Astrocyte (in vitro differentiated cells and primary cell): ENCODE results near the gene ZNF292. TPM values are rescaled to one million over a fixed set of nuclear protein-coding genes. Genes with fewer than 3 reads are reported as not detected.

Experiments used
- DNase-seq: peaks from one replicate; pipeline ENCODE4 v3.0.0-alpha.2; 2010; ENCODE audit warnings: low read depth
- FAIRE-seq: peaks from 2 replicates; lab custom pipeline; 2011; peaks lifted over from hg19 to GRCh38; lab: Jason Lieb, UNC
- H2AFZ ChIP-seq: 2 replicates; pipeline ENCODE4 v1.6.0; 2012; ENCODE audit warnings: low read depth, low read length, inconsistent platforms
- H3K27ac ChIP-seq: 2 replicates; pipeline ENCODE4 v1.5.1; 2011; ENCODE audit warnings: low read depth, low read length, inconsistent platforms
- H3K27me3 ChIP-seq: 2 replicates; pipeline ENCODE4 v1.6.0; 2011; ENCODE audit warnings: low read length, inconsistent platforms; ENCODE audit not compliant: insufficient read depth
- H3K36me3 ChIP-seq: 2 replicates; pipeline ENCODE4 v1.5.1; 2011; ENCODE audit warnings: low read length, inconsistent platforms; ENCODE audit not compliant: insufficient read depth
- H3K4me1 ChIP-seq: 2 replicates; pipeline ENCODE4 v1.5.1; 2011; ENCODE audit warnings: low read length, inconsistent platforms; ENCODE audit not compliant: insufficient read depth
- H3K4me2 ChIP-seq: 2 replicates; pipeline ENCODE4 v1.6.0; 2012; ENCODE audit warnings: low read length, inconsistent platforms
- H3K4me3 ChIP-seq: 2 replicates; pipeline ENCODE4 v1.5.1; 2011; ENCODE audit warnings: low read depth, mild to moderate bottlenecking, low read length, inconsistent platforms; ENCODE audit not compliant: insufficient read depth
- H3K79me2 ChIP-seq: 2 replicates; pipeline ENCODE4 v1.6.0; 2012; ENCODE audit warnings: mild to moderate bottlenecking, low read length, inconsistent platforms; ENCODE audit not compliant: insufficient read depth
- H3K9ac ChIP-seq: 2 replicates; pipeline ENCODE4 v1.6.0; 2012; ENCODE audit warnings: mild to moderate bottlenecking, low read length, inconsistent platforms
- H3K9me3 ChIP-seq: 2 replicates; pipeline ENCODE4 v1.5.1; 2012; ENCODE audit warnings: low read depth, mild to moderate bottlenecking, low read length, inconsistent platforms; ENCODE audit not compliant: insufficient read depth
- H4K20me1 ChIP-seq: 2 replicates; pipeline ENCODE4 v1.6.0; 2012; ENCODE audit warnings: low read length, inconsistent platforms; ENCODE audit not compliant: insufficient read depth
- H3K27ac Mint-ChIP-seq: one replicate; pipeline ENCODE4 v1.8.0; 2021; ENCODE audit warnings: mild to moderate bottlenecking, mixed read lengths; ENCODE audit not compliant: unreplicated experiment
- H3K27me3 Mint-ChIP-seq: one replicate; pipeline ENCODE4 v1.8.0; 2021; ENCODE audit warnings: low read depth, mixed read lengths; ENCODE audit not compliant: unreplicated experiment
- H3K36me3 Mint-ChIP-seq: one replicate; pipeline ENCODE4 v1.8.0; 2021; ENCODE audit warnings: low read depth, mixed read lengths; ENCODE audit not compliant: unreplicated experiment
- H3K4me1 Mint-ChIP-seq: one replicate; pipeline ENCODE4 v1.8.0; 2021; ENCODE audit warnings: low read depth, mixed read lengths; ENCODE audit not compliant: unreplicated experiment
- H3K4me3 Mint-ChIP-seq: one replicate; pipeline ENCODE4 v1.8.0; 2021; ENCODE audit warnings: mild to moderate bottlenecking, moderate library complexity, mixed read lengths; ENCODE audit not compliant: unreplicated experiment
- H3K9me3 Mint-ChIP-seq: one replicate; pipeline ENCODE4 v1.8.0; 2021; ENCODE audit warnings: mild to moderate bottlenecking, mixed read lengths; ENCODE audit not compliant: unreplicated experiment
- CTCF ChIP-seq: IDR thresholded peaks from 2 replicates; pipeline ENCODE4 v1.5.1; 2011; ENCODE audit warnings: low read depth, mild to moderate bottlenecking, inconsistent platforms, low read length, moderate library complexity; ENCODE audit not compliant: insufficient read depth
- EZH2 ChIP-seq: IDR thresholded peaks from 2 replicates; pipeline ENCODE4 v1.6.1; 2012; ENCODE audit warnings: mild to moderate bottlenecking, low read length, inconsistent platforms; ENCODE audit not compliant: insufficient read depth
- total RNA-seq: library from RNA; stranded (reverse); gene quantifications from 2 replicates; pipeline ENCODE4 v1.2.1, GENCODE V29; 2021

Gene ZNF292
- total RNA-seq, 1 donor from 2014 or later, result 31.5 TPM

GRCh38 chr6:87242311-87242710 is 86.9 kb downstream of the ZNF292 start:
- Histone ChIP-seq H2AFZ (no peak overlapping the region), H3K79me2 (peaks cover 2% of the 10 kb centered on the region), H3K36me3 (peaks cover 11% of the 10 kb centered on the region), H3K9me3 (no peaks in the 10 kb centered on the region), H3K4me1 (no peaks in the 10 kb centered on the region), H3K4me2 (no peak overlapping the region), H3K27me3 (no peaks in the 10 kb centered on the region), H4K20me1 (no peaks in the 10 kb centered on the region), H3K9ac (no peak overlapping the region), H3K4me3 (no peak overlapping the region), H3K27ac (no peak overlapping the region)
- H3K27me3 Mint-ChIP-seq, result no peaks in the 10 kb centered on the region
- TF ChIP-seq EZH2 (no peak), CTCF (no peak)
- H3K9me3 Mint-ChIP-seq, result no peaks in the 10 kb centered on the region
- FAIRE-seq (no peak), DNase-seq (no peak)
- no peak overlapping the region for H3K4me3 Mint-ChIP-seq
- peaks cover 8% of the 10 kb centered on the region for H3K36me3 Mint-ChIP-seq
- H3K4me1 Mint-ChIP-seq, result peaks cover 6% of the 10 kb centered on the region
- no peak overlapping the region for H3K27ac Mint-ChIP-seq

- Histone ChIP-seq H3K79me2 (peaks cover 2% of the 10 kb centered on the region), H4K20me1 (no peaks in the 10 kb centered on the region), H3K9me3 (no peaks in the 10 kb centered on the region), H3K36me3 (peaks cover 13% of the 10 kb centered on the region), H3K9ac (no peak overlapping the region), H2AFZ (no peak overlapping the region), H3K4me1 (no peaks in the 10 kb centered on the region), H3K27ac (no peak overlapping the region), H3K4me3 (no peak overlapping the region), H3K27me3 (no peaks in the 10 kb centered on the region), H3K4me2 (no peak overlapping the region)
- H3K27me3 Mint-ChIP-seq, result no peaks in the 10 kb centered on the region
- H3K4me1 Mint-ChIP-seq, result peaks cover 6% of the 10 kb centered on the region
- H3K36me3 Mint-ChIP-seq, result peaks cover 8% of the 10 kb centered on the region
- no peak overlapping the region for H3K27ac Mint-ChIP-seq
- DNase-seq, result no peak
- no peak for FAIRE-seq
- H3K9me3 Mint-ChIP-seq, result no peaks in the 10 kb centered on the region
- TF ChIP-seq EZH2 (no peak), CTCF (no peak)
- H3K4me3 Mint-ChIP-seq, result no peak overlapping the region
Observed at GRCh38 chr6:87243812-87244211, 88.4 kb downstream of the ZNF292 start.

GRCh38 chr6:87244380-87244779 is 89.0 kb downstream of the ZNF292 start:
- Mint-ChIP-seq H3K4me3 (no peak overlapping the region), H3K9me3 (no peaks in the 10 kb centered on the region), H3K4me1 (peaks cover 6% of the 10 kb centered on the region), H3K27ac (no peak overlapping the region), H3K27me3 (no peaks in the 10 kb centered on the region), H3K36me3 (peaks cover 8% of the 10 kb centered on the region)
- FAIRE-seq (no peak), DNase-seq (no peak)
- Histone ChIP-seq H3K9me3 (no peaks in the 10 kb centered on the region), H3K4me3 (no peak overlapping the region), H3K4me2 (no peak overlapping the region), H3K27ac (no peak overlapping the region), H3K4me1 (no peaks in the 10 kb centered on the region), H3K9ac (no peak overlapping the region), H2AFZ (no peak overlapping the region), H3K36me3 (peaks cover 16% of the 10 kb centered on the region), H3K79me2 (peaks cover 2% of the 10 kb centered on the region), H3K27me3 (no peaks in the 10 kb centered on the region), H4K20me1 (no peaks in the 10 kb centered on the region)
- no peak for TF ChIP-seq CTCF
- TF ChIP-seq EZH2, result no peak
